Lower leg skin (tissue), 3 donors: Measurements from ENCODE around the gene ARHGEF26.

Experiments
- CTCF ChIP-seq, 3 donors: fragments of 450-650 bp; IDR thresholded peaks; one replicate each; pipeline ENCODE4 v1.5.1; 2016; ENCODE audit warnings: antibody characterized with exemption in 3 of 3, mild to moderate bottlenecking in 3 of 3, moderate library complexity in 2 of 3
- POLR2A ChIP-seq, 2 donors: fragments of 450-650 bp; IDR thresholded peaks; one replicate each; pipeline ENCODE4 v1.6.1; 2016 to 2017; ENCODE audit warnings: antibody characterized with exemption in 2 of 2, mild to moderate bottlenecking in 1 of 2, moderate library complexity in 1 of 2

- TF ChIP-seq POLR2A (IDR thresholded peaks at IDR 0.05): no peak
- TF ChIP-seq CTCF (IDR thresholded peaks at IDR 0.05): no peak
Observed at GRCh38 chr3:154115332-154115731, 5.9 kb upstream of the ARHGEF26 start.
